Gastrocnemius medialis (tissue), 4 donors: Measurements from ENCODE around the gene AUTS2.

Experiments used
- POLR2A ChIP-seq, 2 donors: fragments of 450-650 bp; IDR thresholded peaks; one replicate each; pipeline ENCODE4 v1.6.1; 2017; ENCODE audit warnings: antibody characterized with exemption in 2 of 2, mild to moderate bottlenecking in 2 of 2, moderate library complexity in 2 of 2
- TF ChIP-seq, protein P1 (sequence below), 5 experiments: fragments of 450-650 bp in 3 of 5; fragments of 200-600 bp in 2 of 5; sonication (generic) in 2 of 5; IDR thresholded peaks in 4 of 5; conservative IDR thresholded peaks in 1 of 5; 1 replicate in 4 of 5; 2 replicates in 1 of 5; pipeline ENCODE4 v1.5.1; 2016 to 2019; ENCODE audit warnings: antibody characterized with exemption in 5 of 5, mild to moderate bottlenecking in 3 of 5, moderate library complexity in 3 of 5

- TF ChIP-seq, protein P1, sequence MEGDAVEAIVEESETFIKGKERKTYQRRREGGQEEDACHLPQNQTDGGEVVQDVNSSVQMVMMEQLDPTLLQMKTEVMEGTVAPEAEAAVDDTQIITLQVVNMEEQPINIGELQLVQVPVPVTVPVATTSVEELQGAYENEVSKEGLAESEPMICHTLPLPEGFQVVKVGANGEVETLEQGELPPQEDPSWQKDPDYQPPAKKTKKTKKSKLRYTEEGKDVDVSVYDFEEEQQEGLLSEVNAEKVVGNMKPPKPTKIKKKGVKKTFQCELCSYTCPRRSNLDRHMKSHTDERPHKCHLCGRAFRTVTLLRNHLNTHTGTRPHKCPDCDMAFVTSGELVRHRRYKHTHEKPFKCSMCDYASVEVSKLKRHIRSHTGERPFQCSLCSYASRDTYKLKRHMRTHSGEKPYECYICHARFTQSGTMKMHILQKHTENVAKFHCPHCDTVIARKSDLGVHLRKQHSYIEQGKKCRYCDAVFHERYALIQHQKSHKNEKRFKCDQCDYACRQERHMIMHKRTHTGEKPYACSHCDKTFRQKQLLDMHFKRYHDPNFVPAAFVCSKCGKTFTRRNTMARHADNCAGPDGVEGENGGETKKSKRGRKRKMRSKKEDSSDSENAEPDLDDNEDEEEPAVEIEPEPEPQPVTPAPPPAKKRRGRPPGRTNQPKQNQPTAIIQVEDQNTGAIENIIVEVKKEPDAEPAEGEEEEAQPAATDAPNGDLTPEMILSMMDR (IDR thresholded peaks at IDR 0.05 in 4 of 5, conservative IDR thresholded peaks at IDR 0.05 in 1 of 5), result no peak
- TF ChIP-seq POLR2A (IDR thresholded peaks at IDR 0.05), result no peak
These were observed 159.7 kb downstream of the AUTS2 start for GRCh38 chr7:69757981-69758430.
